CD14-positive monocyte (primary cell): ENCODE results near the gene PET117. TPM values are rescaled to one million over a fixed set of nuclear protein-coding genes. Genes with fewer than 3 reads are reported as not detected.

Experiments used
- DNase-seq, 3 donors: peaks; one replicate each; pipeline ENCODE4 v3.0.0-alpha.2; 2011 to 2022
- H2AFZ ChIP-seq: 2 replicates; pipeline ENCODE4 v1.6.0; 2012; ENCODE audit warnings: mild to moderate bottlenecking, low read depth, low read length, inconsistent platforms; ENCODE audit not compliant: insufficient read depth, poor library complexity, severe bottlenecking
- H3K27ac ChIP-seq, 2 donors: 1 replicate in 1 of 2; 2 replicates in 1 of 2; pipeline ENCODE4 v1.5.1; 2012 to 2013; ENCODE audit warnings: low read length in 2 of 2, control low read depth in 1 of 2, inconsistent platforms in 1 of 2, low read depth in 1 of 2, mild to moderate bottlenecking in 1 of 2
- H3K27me3 ChIP-seq, 2 donors: one replicate each; pipeline versions ENCODE4 v1.6.0 to v1.6.1; 2011 to 2013; ENCODE audit warnings: low read length in 2 of 2; ENCODE audit not compliant: control insufficient read depth in 2 of 2, insufficient read depth in 2 of 2
- H3K36me3 ChIP-seq, 2 donors: replicated peaks in 1 of 2; 1 replicate in 1 of 2; 2 replicates in 1 of 2; pipeline versions ENCODE4 v1.5.1 to v1.6.1; 2012 to 2013; ENCODE audit warnings: low read length in 2 of 2, control low read depth in 1 of 2, inconsistent platforms in 1 of 2, mild to moderate bottlenecking in 1 of 2; ENCODE audit not compliant: insufficient read depth in 2 of 2, control insufficient read depth in 1 of 2
- H3K4me1 ChIP-seq, 2 donors: 1 replicate in 1 of 2; 2 replicates in 1 of 2; pipeline versions ENCODE4 v1.5.1 to v1.6.1; 2012 to 2013; ENCODE audit warnings: low read length in 2 of 2, control low read depth in 1 of 2, inconsistent platforms in 1 of 2, mild to moderate bottlenecking in 1 of 2, moderate library complexity in 1 of 2; ENCODE audit not compliant: insufficient read depth in 2 of 2, control insufficient read depth in 1 of 2
- H3K4me2 ChIP-seq: replicated peaks from 2 replicates; pipeline ENCODE3; 2012; ENCODE audit warnings: low read length, moderate library complexity, mild to moderate bottlenecking; ENCODE audit not compliant: poor library complexity, severe bottlenecking; ENCODE audit errors: extremely low read depth
- H3K4me3 ChIP-seq, 3 experiments: fragments of 200-600 bp in 1 of 3; sonication (generic) in 1 of 3; replicated peaks in 1 of 3; 1 replicate in 2 of 3; 2 replicates in 1 of 3; pipeline ENCODE4 v1.5.1; 2011 to 2013; ENCODE audit warnings: low read length in 3 of 3, mild to moderate bottlenecking in 3 of 3, control low read depth in 2 of 3, low read depth in 2 of 3, inconsistent platforms in 1 of 3, moderate library complexity in 1 of 3
- H3K79me2 ChIP-seq: 2 replicates; pipeline ENCODE4 v1.6.0; 2012; ENCODE audit warnings: mild to moderate bottlenecking, control low read depth, inconsistent platforms, low read length, moderate library complexity; ENCODE audit not compliant: insufficient read depth
- H3K9ac ChIP-seq: 2 replicates; pipeline ENCODE4 v1.6.0; 2017; ENCODE audit warnings: low read length, mild to moderate bottlenecking; ENCODE audit not compliant: insufficient read depth, poor library complexity, severe bottlenecking
- H3K9me3 ChIP-seq, 2 donors: replicated peaks in 1 of 2; 1 replicate in 1 of 2; 2 replicates in 1 of 2; pipeline versions ENCODE4 v1.5.1 to v1.6.1; 2012 to 2013; ENCODE audit warnings: low read length in 2 of 2, control low read depth in 1 of 2; ENCODE audit not compliant: control insufficient read depth in 1 of 2, insufficient read depth in 1 of 2
- H4K20me1 ChIP-seq: 2 replicates; pipeline ENCODE4 v1.6.0; 2012; ENCODE audit warnings: mild to moderate bottlenecking, low read length, control low read depth, moderate library complexity; ENCODE audit not compliant: insufficient read depth
- H3K27ac Mint-ChIP-seq, 7 donors: one replicate each; pipeline ENCODE4 v1.8.0; 2020; ENCODE audit warnings: mild to moderate bottlenecking in 7 of 7, mixed read lengths in 7 of 7, moderate library complexity in 6 of 7, inconsistent platforms in 2 of 7
- H3K27me3 Mint-ChIP-seq, 3 donors: one replicate each; pipeline ENCODE4 v1.8.0; 2021 to 2022; ENCODE audit warnings: low read depth in 3 of 3, mild to moderate bottlenecking in 3 of 3, mixed read lengths in 3 of 3, moderate library complexity in 3 of 3, inconsistent platforms in 1 of 3
- H3K36me3 Mint-ChIP-seq, 2 donors: one replicate each; pipeline ENCODE4 v1.8.0; 2020; ENCODE audit warnings: mixed read lengths in 2 of 2, inconsistent platforms in 1 of 2, mild to moderate bottlenecking in 1 of 2
- H3K4me1 Mint-ChIP-seq: one replicate; pipeline ENCODE4 v1.8.0; 2020; ENCODE audit warnings: mild to moderate bottlenecking, mixed read lengths
- H3K4me3 Mint-ChIP-seq, 2 donors: one replicate each; pipeline ENCODE4 v1.8.0; 2020; ENCODE audit warnings: mild to moderate bottlenecking in 2 of 2, mixed read lengths in 2 of 2, moderate library complexity in 1 of 2
- H3K9me3 Mint-ChIP-seq, 7 donors: one replicate each; pipeline ENCODE4 v1.8.0; 2020 to 2022; ENCODE audit warnings: mixed read lengths in 7 of 7, mild to moderate bottlenecking in 6 of 7, moderate library complexity in 6 of 7, inconsistent platforms in 2 of 7
- WGBS: methylation state at CpG from one replicate; pipeline ENCODE4 v1.1.5; 2013; ENCODE audit warnings: missing lambda C conversion rate; ENCODE audit not compliant: insufficient coverage; 5-methylcytosine and 5-hydroxymethylcytosine counted together
- intact Hi-C, 2 donors: fragments of 100-400 bp; cut with micrococcal nuclease; formaldehyde crosslinking; loops; one replicate each; pipeline versions ENCODE4 v1.15.0 to v1.15.1; 2023
- polyA plus RNA-seq, 3 donors: library from polyadenylated mRNA; depleted of rRNA in 1 of 3; unstranded in 2 of 3; stranded (reverse) in 1 of 3; fragments of 300-500 nt in 2 of 3; fragments of >200 nt in 1 of 3; fragmentation: Illumina TruSeq in 2 of 3; gene quantifications; 1 replicate in 2 of 3; 2 replicates in 1 of 3; pipeline ENCODE4 v1.2.3, GENCODE V29; 2012 to 2021
- TF ChIP-seq, protein P1 (sequence below): fragments of 200-600 bp; IDR thresholded peaks from one replicate; pipeline ENCODE4 v1.8.0; 2022; ENCODE audit warnings: antibody characterized with exemption, mild to moderate bottlenecking

The PET117 gene
- polyA plus RNA-seq, 3 donors, result 3.9 to 19.5 (median 16.6) TPM

DNA sequence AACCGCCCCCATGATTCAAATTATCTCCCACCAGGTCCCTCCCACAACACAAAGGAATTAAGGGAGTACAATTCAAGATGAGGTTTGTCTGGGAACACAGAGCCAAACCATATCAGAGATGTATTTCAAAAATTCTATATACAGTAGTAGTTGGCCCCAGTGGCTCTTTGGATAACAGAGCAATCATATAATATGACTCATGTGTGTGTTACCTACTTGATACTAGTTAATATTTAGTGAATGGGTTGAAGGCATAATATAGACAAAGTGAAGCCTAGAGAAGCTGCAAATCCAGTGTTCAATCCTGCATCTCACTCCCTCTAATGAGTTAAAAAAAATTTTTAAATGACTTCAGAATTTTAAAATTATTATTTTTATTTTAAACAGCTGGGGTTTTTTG, 43.2 kb downstream of the PET117 start:
- Mint-ChIP-seq H3K4me3 (no peak overlapping the region), H3K27ac (peak overlapping the region in 1 of 7 donors; percentile 32), H3K27me3 (peaks cover 0 to 4% (median 0%) of the 10 kb centered on the region in 3 donors), H3K4me1 (no peaks in the 10 kb centered on the region), H3K36me3 (peaks cover 72 to 91% of the 10 kb centered on the region in 2 donors), H3K9me3 (peaks cover 12 to 32% (median 18%) of the 10 kb centered on the region in 7 donors)
- Histone ChIP-seq H3K9ac (no peak overlapping the region), H3K9me3 (peaks cover 10 to 16% of the 10 kb centered on the region in 2 donors), H3K4me1 (no peaks in the 10 kb centered on the region), H3K36me3 (peaks cover 48 to 79% of the 10 kb centered on the region in 2 donors), H3K4me3 (no peak overlapping the region), H3K79me2 (no peaks in the 10 kb centered on the region), H4K20me1 (no peaks in the 10 kb centered on the region), H2AFZ (no peak overlapping the region), H3K4me2 (no peak overlapping the region), H3K27me3 (no peaks in the 10 kb centered on the region), H3K27ac (no peak overlapping the region)
- no peak for DNase-seq
- intact Hi-C loops, result no loop called here
- whole genome bisulfite sequencing, result no CpG with 5 or more reads among the region's 1 CpG
- TF ChIP-seq, protein P1, sequence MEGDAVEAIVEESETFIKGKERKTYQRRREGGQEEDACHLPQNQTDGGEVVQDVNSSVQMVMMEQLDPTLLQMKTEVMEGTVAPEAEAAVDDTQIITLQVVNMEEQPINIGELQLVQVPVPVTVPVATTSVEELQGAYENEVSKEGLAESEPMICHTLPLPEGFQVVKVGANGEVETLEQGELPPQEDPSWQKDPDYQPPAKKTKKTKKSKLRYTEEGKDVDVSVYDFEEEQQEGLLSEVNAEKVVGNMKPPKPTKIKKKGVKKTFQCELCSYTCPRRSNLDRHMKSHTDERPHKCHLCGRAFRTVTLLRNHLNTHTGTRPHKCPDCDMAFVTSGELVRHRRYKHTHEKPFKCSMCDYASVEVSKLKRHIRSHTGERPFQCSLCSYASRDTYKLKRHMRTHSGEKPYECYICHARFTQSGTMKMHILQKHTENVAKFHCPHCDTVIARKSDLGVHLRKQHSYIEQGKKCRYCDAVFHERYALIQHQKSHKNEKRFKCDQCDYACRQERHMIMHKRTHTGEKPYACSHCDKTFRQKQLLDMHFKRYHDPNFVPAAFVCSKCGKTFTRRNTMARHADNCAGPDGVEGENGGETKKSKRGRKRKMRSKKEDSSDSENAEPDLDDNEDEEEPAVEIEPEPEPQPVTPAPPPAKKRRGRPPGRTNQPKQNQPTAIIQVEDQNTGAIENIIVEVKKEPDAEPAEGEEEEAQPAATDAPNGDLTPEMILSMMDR, result no peak

DNA sequence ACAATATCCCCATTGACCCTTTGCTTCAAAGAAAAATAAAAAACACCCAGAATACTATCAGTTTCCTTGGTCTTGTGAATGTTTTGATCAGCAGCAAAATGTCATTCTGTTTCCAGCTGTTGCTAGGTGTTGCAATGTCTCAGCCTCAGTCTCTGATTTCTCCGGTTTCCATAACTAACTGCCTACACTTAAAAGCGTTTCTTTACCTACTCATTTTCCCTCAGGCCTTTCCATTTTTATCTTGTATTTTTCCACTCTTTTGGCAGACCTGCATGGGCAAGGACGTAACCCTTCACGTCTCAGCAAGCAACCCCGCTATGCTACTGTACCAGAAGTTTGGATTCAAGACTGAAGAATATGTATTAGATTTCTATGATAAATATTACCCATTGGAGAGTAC, 49.4 kb downstream of the PET117 start:
- Histone ChIP-seq H2AFZ (no peak overlapping the region), H3K4me2 (no peak overlapping the region), H3K27ac (no peak overlapping the region), H3K4me1 (no peaks in the 10 kb centered on the region), H3K4me3 (no peak overlapping the region), H3K36me3 (peaks cover 77 to 86% of the 10 kb centered on the region in 2 donors), H4K20me1 (no peaks in the 10 kb centered on the region), H3K9ac (no peak overlapping the region), H3K9me3 (no peaks in the 10 kb centered on the region), H3K27me3 (no peaks in the 10 kb centered on the region), H3K79me2 (no peaks in the 10 kb centered on the region)
- DNase-seq, result no peak
- peaks cover 69 to 80% of the 10 kb centered on the region in 2 donors for H3K36me3 Mint-ChIP-seq
- H3K27me3 Mint-ChIP-seq, result no peaks in the 10 kb centered on the region
- H3K27ac Mint-ChIP-seq, result no peak overlapping the region
- H3K4me3 Mint-ChIP-seq, result no peak overlapping the region
- TF ChIP-seq, protein P1, result no peak
- H3K4me1 Mint-ChIP-seq, result no peaks in the 10 kb centered on the region
- intact Hi-C loops, result no loop called here
- WGBS, result 100% methylated on average over 2 of the region's 5 CpGs
- no peaks in the 10 kb centered on the region for H3K9me3 Mint-ChIP-seq
